Large intestine (tissue), 12 donors: ENCODE measurements around the gene CPOX. TPM values are rescaled to one million over a fixed set of nuclear protein-coding genes. Genes with fewer than 3 reads are reported as not detected.
"Not testable (repeated sequence)": the region's sequence is repeated elsewhere in the genome, so short reads cannot be mapped to it uniquely, and the experiment has no call there.

ENCODE experiments used
- DNase-seq, 2 donors: peaks; one replicate each; pipeline versions ENCODE4 v3.0.0 to v3.0.0-alpha.2; 2013
- H3K27ac ChIP-seq: one replicate; pipeline ENCODE4 v1.5.1; 2013; ENCODE audit warnings: low read length
- H3K27me3 ChIP-seq: 2 replicates; pipeline ENCODE4 v1.6.1; 2013; ENCODE audit warnings: low read length; ENCODE audit not compliant: control insufficient read depth, insufficient read depth
- H3K36me3 ChIP-seq: 2 replicates; pipeline ENCODE4 v1.6.1; 2013; ENCODE audit warnings: low read length; ENCODE audit not compliant: control insufficient read depth, insufficient read depth
- H3K4me1 ChIP-seq: one replicate; pipeline ENCODE4 v1.6.1; 2013; ENCODE audit warnings: low read length; ENCODE audit not compliant: control insufficient read depth, insufficient read depth
- H3K4me3 ChIP-seq: one replicate; pipeline ENCODE4 v1.5.1; 2013; ENCODE audit warnings: low read length
- H3K9me3 ChIP-seq: one replicate; pipeline ENCODE4 v1.6.1; 2013; ENCODE audit warnings: mild to moderate bottlenecking, low read depth, low read length, moderate library complexity; ENCODE audit not compliant: control insufficient read depth
- whole genome bisulfite sequencing: methylation state at CpG from one replicate; pipeline ENCODE4 v1.1.5; 2013; ENCODE audit warnings: low lambda C conversion rate; ENCODE audit not compliant: insufficient coverage; 5-methylcytosine and 5-hydroxymethylcytosine counted together
- long read RNA-seq, 11 donors: transcript quantifications; one replicate each; lab custom pipeline, GENCODE V29; 2026
- polyA plus RNA-seq: library from polyadenylated mRNA; unstranded; fragments of 120-200 nt; gene quantifications from one replicate; pipeline ENCODE4 v1.2.1, GENCODE V29; 2013

CPOX gene
- 31.7 TPM for polyA plus RNA-seq
- long read RNA-seq, donor 1, transcript CPOX-201 (7 exons, 2,821 nt), result major isoform, 6 of 6 reads
- long read RNA-seq, donor 1, partial matches to known transcripts, result 0 of 6 reads
- long read RNA-seq, donor 1, other reads (novel, unspliced or antisense), result 0 of 6 reads
- long read RNA-seq, donor 2, transcript CPOX-201 (7 exons, 2,821 nt), result major isoform, 11 of 11 reads
- long read RNA-seq, donor 2, partial matches to known transcripts, result 0 of 11 reads
- long read RNA-seq, donor 2, other reads (novel, unspliced or antisense), result 0 of 11 reads
- long read RNA-seq, donor 3, result 0 reads
- long read RNA-seq, donor 4, result 0 reads
- long read RNA-seq, donor 5, partial matches to known transcripts, result 0 of 4 reads
- long read RNA-seq, donor 5, other reads (novel, unspliced or antisense), result 0 of 4 reads
- long read RNA-seq, donor 6, transcript CPOX-201 (7 exons, 2,821 nt), result major isoform, 11 of 12 reads
- long read RNA-seq, donor 6, partial matches to known transcripts, result 0 of 12 reads
- long read RNA-seq, donor 6, other reads (novel, unspliced or antisense), result 0 of 12 reads
- long read RNA-seq, donor 7, transcript CPOX-201 (7 exons, 2,821 nt), result major isoform, 5 of 5 reads
- long read RNA-seq, donor 7, partial matches to known transcripts, result 0 of 5 reads
- long read RNA-seq, donor 7, other reads (novel, unspliced or antisense), result 0 of 5 reads
- long read RNA-seq, donor 8, transcript CPOX-201 (7 exons, 2,821 nt), result major isoform, 5 of 13 reads
- long read RNA-seq, donor 8, partial matches to known transcripts, result 7 of 13 reads
- long read RNA-seq, donor 8, other reads (novel, unspliced or antisense), result 0 of 13 reads
- long read RNA-seq, donor 9, transcript CPOX-201 (7 exons, 2,821 nt), result major isoform, 12 of 13 reads
- long read RNA-seq, donor 9, partial matches to known transcripts, result 0 of 13 reads
- long read RNA-seq, donor 9, other reads (novel, unspliced or antisense), result 0 of 13 reads
- long read RNA-seq, donor 10, transcript CPOX-201 (7 exons, 2,821 nt), result major isoform, 9 of 9 reads
- long read RNA-seq, donor 10, partial matches to known transcripts, result 0 of 9 reads
- long read RNA-seq, donor 10, other reads (novel, unspliced or antisense), result 0 of 9 reads
- long read RNA-seq, donor 11, transcript CPOX-201 (7 exons, 2,821 nt), result major isoform, 5 of 5 reads
- long read RNA-seq, donor 11, partial matches to known transcripts, result 0 of 5 reads
- long read RNA-seq, donor 11, other reads (novel, unspliced or antisense), result 0 of 5 reads

GRCh38 chr3:98593046-98593936, at the start of gene CPOX:
Gene CPOX (minus strand): TSS chr3:98593611. CDS start chr3:98593504, 107 bp downstream.
- Histone ChIP-seq H3K4me3 (peak within 1 kb of the TSS; percentile 75), H3K4me1 (peaks cover 4% of the 10 kb centered on the region), H3K9me3 (no peaks in the 10 kb centered on the region), H3K36me3 (peaks cover 5% of the 10 kb centered on the region), H3K27ac (peak within 1 kb of the TSS; percentile 88), H3K27me3 (no peaks in the 10 kb centered on the region)
- WGBS, result no CpG with 5 or more reads among the region's 84 CpGs
- peak; percentile 95 to 98 for DNase-seq

GRCh38 chr3:98642769-98643168, 49.4 kb upstream of the CPOX start:
- H3K4me1 ChIP-seq, H3K4me3 ChIP-seq, H3K36me3 ChIP-seq, H3K9me3 ChIP-seq, DNase-seq, H3K27ac ChIP-seq, H3K27me3 ChIP-seq: not testable (repeated sequence)
- WGBS, result no CpG with 5 or more reads among the region's 9 CpGs

DNA sequence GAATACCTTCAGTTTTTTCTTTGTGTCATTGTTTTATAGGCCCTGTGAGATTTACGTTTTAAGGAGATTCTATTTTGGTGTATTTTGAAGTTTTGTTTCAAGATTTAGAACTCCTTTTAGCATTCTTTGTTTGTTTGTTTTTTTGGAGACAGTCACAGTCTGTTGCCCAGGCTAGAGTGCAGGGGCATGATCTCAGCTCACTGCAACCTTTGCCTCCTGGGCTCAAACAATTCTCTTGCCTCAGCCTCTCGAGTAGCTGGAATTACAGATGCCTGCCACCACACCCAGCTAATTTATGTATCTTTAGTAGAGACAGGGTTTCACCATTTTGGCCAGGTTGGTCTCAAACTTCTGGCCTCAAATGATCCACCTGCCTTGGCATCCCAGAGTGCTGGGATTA, 48.3 kb upstream of the CPOX start:
- H3K4me1 ChIP-seq, H3K36me3 ChIP-seq, H3K4me3 ChIP-seq, H3K27me3 ChIP-seq, H3K27ac ChIP-seq, H3K9me3 ChIP-seq: not testable (repeated sequence)
- no CpG with 5 or more reads among the region's 2 CpGs for WGBS
- DNase-seq, result peak in 1 of 2 donors; percentile 16

DNA sequence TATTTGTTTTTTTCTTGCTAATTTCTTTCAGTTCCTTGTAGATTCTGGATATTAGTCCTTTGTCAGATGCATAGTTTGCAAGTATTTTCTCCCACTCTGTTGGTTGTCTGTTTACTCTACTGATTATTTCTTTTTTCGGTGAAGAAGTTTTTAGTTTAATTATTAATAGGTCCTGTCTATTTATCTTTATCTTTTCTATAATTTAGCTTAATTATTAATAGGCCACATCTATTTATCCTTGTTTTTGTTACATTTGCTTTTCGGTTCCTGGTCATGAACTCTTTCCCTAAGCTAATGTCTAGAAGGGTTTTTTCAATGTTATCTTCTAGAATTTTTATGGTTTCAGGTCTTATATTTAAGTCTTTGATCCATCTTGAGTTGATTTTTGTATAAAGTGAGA, 45.1 kb upstream of the CPOX start:
- not testable (repeated sequence) for H3K27ac ChIP-seq, H3K27me3 ChIP-seq, H3K9me3 ChIP-seq, H3K4me3 ChIP-seq, H3K4me1 ChIP-seq, H3K36me3 ChIP-seq
- 38% methylated on average over 1 of the region's 2 CpGs for WGBS
- peak in 1 of 2 donors; percentile 26 for DNase-seq

DNA sequence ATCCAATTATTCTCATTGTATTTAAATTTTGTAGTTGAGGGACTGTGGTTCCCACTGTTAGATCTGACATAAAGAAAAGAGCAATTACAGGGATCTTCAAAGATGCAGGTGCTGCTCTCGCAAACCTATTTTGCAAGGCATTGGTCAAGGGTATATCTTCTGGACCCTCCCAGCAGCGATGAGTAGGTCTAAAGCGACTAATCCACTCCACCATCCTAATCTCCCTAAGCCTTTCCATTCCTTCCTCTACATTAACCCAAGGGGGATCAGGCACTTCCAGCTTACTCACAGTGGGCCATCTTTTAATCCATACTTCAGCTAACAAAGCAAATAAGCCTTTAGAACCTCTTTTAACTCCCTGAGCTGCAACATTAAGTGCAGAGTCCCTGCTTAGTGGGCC, 37.0 kb upstream of the CPOX start:
- Histone ChIP-seq H3K36me3 (no peaks in the 10 kb centered on the region), H3K27me3 (no peaks in the 10 kb centered on the region), H3K9me3 (no peaks in the 10 kb centered on the region), H3K27ac (peak overlapping the region; percentile 40), H3K4me1 (peaks cover 7% of the 10 kb centered on the region), H3K4me3 (no peak overlapping the region)
- WGBS, result 100% methylated on average over 1 of the region's 3 CpGs
- DNase-seq, result no peak

DNA sequence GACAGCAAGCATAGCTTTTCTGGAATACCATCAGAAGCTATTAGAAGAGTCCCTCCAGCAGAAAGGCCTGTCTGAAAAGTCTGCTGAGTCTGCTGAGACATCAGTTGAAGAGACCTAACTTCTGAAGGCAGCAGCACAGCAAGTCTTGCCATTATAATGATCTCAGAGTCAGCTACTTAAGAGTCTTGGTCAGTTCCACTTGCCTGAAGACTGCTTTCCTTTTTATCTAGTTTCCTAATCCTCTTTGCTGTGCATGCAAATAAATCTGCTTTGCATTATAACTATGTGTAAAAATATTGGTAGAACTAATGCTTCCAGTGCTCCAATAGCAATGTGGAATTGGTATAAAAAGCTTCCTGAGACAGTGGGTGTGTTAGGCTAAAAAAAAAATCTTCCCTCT, 34.9 kb upstream of the CPOX start:
- Histone ChIP-seq H3K9me3 (no peaks in the 10 kb centered on the region), H3K4me1 (peaks cover 7% of the 10 kb centered on the region), H3K27me3 (no peaks in the 10 kb centered on the region), H3K27ac (no peak overlapping the region), H3K36me3 (no peaks in the 10 kb centered on the region), H3K4me3 (no peak overlapping the region)
- no peak for DNase-seq

- DNase-seq, result no peak
- Histone ChIP-seq H3K9me3 (no peaks in the 10 kb centered on the region), H3K36me3 (no peaks in the 10 kb centered on the region), H3K27ac (no peak overlapping the region), H3K4me3 (no peak overlapping the region), H3K4me1 (no peaks in the 10 kb centered on the region), H3K27me3 (no peaks in the 10 kb centered on the region)
- WGBS, result no CpG with 5 or more reads among the region's 4 CpGs
Measured at GRCh38 chr3:98626151-98626550, 32.7 kb upstream of the CPOX start.

- Histone ChIP-seq H3K4me3 (no peak overlapping the region), H3K36me3 (no peaks in the 10 kb centered on the region), H3K27ac (no peak overlapping the region), H3K4me1 (no peaks in the 10 kb centered on the region), H3K27me3 (no peaks in the 10 kb centered on the region), H3K9me3 (no peaks in the 10 kb centered on the region)
- no peak for DNase-seq
- no CpG with 5 or more reads among the region's 3 CpGs for whole genome bisulfite sequencing
Measured at GRCh38 chr3:98623572-98624280, 30.3 kb upstream of the CPOX start.

DNA sequence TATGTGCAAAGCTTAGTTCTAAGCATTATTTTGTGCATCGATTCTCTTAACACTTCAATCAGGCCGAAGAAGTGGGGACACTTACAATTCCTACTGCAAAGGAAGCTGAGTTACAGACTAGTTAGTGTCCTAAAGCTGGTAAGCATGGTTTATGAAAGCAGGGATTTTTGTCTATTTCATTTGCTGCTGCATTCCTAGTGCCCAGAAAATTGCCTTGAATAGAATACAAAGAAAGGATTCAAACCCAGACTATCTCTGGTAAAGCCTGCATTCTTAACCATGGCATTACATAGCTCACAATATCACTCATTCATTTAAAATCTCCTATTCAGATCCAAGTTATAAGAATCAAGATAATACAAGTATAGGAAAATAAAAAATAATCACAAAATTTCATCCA, 24.4 kb upstream of the CPOX start:
- H3K36me3 ChIP-seq, result no peaks in the 10 kb centered on the region
- no peaks in the 10 kb centered on the region for H3K4me1 ChIP-seq
- H3K27ac ChIP-seq, result no peak overlapping the region
- no peak overlapping the region for H3K4me3 ChIP-seq
- no peaks in the 10 kb centered on the region for H3K9me3 ChIP-seq
- WGBS, result no CpG with 5 or more reads among the region's 2 CpGs
- no peaks in the 10 kb centered on the region for H3K27me3 ChIP-seq
- no peak for DNase-seq
